NCI-H446 (cell line): ENCODE results near the gene FAM78A.
"Not testable (repeated sequence)": the region's sequence is repeated elsewhere in the genome, so short reads cannot be mapped to it uniquely, and the experiment has no call there.

Experiments used
- DNase-seq, 2 experiments: peaks; one replicate each; lab custom pipeline; 2025; lab: John Stamatoyannopoulos, UW

The FAM78A gene

DNA sequence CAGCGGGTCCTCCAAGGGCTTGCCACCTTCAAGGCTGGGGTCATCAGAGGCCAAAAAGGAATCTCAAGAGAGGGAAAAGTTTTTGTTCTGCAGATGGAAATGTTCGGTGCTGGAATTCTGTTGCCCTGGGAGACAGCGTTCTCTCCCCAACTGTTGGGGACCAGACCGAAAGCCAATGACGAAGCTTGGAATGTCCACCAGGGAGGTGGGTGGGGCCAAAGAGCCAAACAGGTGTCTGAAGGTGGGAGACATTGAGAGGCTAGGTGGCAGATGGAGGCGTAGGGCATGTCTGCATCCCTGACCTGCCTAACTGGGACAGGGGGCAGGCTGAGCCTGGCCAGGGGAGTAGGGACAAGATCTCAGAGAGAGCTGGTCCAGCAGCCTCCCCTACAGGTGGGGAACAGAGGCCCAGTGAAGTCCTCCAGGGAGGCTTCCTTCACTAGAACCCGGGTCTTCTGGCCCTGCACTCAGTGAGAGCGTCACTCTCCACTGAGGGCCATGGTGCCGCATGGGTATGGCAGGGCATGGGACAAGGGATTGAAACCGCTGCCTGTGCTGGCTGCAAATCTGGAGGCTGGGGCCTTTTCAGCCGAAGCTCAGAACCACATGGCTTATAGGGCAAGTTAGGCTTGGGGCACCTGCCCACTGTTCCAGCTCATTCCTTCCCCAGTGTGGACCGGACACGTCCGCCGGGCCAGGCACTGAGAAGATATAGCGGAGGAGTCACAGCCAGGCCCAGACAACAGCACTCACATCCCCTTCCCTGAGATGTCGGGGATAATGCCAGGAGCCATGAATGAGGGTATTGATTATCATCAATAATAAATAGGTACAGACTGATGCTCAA is 5.0 kb upstream of the FAM78A start:
- no peak for DNase-seq

DNA sequence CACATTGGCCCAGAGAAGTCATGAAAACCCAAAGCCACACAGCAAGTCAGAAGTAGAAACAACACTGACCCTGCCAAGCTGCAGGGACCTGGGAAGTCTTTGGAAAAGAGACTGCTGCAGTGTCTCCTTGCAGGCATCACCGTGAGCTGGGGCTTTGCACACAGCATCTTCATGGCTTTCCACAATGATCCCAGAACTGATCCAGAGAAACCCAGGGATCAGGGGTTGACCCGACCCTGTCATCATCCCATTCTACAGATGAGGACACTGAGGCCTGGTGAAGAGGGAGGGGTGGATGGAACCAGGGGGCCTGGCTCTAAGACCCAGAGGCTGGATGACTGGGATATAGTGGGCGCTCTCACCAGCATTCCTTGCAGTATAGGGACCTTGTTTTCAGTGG is 4.3 kb upstream of the FAM78A start:
- no peak for DNase-seq

DNA sequence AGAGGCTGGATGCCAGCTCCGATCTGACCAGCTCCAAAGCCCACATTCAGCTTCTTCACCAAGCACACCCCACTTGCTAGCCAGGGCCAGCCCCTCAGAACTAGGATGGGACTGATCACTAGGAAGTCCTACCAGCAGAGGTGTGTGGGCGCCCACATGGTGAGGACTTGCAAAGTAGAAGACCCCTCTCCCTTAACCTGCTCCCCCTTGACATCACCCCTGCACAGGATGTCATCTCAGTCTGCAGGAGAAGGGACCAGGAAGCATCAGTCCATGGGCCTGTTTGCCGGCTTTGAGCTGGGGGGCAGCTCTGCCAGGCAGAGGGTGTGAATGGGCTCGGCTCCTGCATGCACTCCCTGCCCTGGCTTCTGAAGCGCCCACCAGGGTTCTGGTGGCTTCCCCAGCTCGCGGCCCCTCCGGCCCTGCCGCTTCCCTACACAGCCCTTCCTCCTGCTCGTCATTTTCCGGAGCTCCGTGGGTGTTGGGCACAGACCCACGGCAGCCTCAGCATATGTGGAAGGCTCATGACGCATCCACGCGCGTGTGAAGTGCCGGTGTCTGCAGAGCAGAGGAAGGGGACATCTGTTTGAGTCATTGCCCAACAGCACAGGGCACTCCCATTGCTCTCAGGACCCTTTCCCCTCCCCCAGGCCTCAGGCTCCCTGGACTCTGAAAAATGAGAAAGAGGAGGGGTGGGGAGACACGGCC is 3.7 kb upstream of the FAM78A start:
- DNase-seq = no peak

DNA sequence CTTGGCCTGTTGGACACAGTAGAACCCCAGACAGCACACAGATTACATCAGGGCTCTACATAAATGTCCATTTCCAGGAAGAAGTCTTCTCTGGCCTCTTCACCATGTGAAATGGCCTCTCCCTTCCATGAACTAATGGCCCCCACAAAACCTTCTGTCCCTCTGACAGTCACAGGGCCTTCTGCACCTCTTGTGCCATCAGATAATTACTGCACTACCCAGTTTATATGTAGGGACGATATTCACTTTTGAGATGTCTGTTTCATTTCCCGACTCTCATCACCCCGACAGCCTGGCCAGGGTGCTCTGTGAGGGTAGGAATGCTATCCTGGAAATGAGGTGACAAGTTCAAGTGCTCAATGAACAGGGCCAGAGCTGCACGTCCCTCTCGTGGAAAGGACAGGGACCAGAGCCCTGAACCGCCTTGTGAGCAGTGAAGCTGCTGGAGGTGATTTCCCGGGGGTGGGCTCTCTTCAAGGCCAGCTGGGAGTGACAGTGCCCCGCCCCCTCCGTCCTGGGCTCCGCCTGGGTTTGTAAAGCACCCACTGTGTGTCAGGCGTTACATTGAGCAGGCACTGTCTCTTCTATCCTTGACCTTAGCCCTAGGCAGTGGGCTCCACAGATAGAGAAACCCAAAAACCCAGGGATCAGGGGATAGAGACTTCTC is 3.0 kb upstream of the FAM78A start:
- DNase-seq = no peak

DNA sequence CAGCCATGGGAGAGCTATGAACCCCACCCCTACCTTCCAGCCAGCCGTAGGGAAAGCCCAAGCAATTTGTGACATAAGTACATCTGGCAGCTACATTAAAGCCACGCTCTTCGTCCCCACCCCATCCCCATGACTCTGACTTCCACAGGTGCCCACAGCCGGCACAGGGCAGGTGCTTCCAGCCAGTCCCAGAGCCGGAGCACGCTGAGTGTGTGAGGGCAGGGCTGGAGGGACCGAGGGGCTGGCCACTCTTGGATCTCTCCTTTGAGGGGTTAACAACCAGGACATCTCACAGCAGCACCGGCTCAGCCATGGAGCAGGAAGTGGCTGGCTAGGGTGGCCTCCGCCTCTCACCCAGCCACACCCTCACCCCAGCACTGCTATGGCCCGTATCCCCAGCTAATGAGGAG is 2.4 kb upstream of the FAM78A start:
- no peak for DNase-seq

DNA sequence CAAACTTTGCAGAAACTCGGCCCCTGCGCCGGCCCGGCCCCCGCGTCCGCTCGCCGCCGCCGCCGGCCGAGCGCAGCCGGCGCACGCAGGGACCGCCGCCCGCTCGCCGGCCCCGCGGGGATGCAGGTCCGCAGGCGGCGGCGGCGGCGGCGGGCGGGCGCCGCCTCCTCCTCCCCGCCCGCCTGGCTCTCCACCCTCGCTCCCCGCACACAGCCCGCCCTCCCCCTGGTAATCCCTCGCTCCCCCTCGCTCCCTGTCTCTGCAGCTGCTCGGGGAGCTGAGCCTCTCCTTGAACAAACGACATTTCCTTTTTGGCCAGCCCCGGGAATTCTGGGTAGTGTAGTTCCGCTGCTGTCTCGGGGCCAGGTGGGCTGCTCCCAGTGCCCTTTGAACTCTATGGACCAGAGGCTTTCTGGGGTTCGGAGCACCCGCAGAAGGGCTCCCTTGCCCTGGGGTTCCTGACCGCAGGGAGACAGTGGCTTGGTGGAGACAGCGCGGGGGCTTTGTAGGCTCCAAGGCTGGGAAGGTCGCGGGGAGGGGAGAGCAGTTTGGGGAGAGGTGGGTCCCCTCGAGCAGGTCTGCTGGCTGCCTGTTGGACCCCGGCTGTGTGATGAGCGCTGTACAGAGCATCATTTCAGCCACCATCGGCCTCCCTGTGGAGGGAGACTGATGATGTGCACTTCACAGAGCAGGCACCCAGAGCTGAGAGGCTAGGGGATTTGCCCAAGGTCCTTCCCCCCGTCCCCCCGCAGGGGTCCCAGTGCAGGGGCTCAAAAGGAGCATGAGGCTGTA is 1.8 kb upstream of the FAM78A start:
- peak; percentile 34 to 78 for DNase-seq

DNA sequence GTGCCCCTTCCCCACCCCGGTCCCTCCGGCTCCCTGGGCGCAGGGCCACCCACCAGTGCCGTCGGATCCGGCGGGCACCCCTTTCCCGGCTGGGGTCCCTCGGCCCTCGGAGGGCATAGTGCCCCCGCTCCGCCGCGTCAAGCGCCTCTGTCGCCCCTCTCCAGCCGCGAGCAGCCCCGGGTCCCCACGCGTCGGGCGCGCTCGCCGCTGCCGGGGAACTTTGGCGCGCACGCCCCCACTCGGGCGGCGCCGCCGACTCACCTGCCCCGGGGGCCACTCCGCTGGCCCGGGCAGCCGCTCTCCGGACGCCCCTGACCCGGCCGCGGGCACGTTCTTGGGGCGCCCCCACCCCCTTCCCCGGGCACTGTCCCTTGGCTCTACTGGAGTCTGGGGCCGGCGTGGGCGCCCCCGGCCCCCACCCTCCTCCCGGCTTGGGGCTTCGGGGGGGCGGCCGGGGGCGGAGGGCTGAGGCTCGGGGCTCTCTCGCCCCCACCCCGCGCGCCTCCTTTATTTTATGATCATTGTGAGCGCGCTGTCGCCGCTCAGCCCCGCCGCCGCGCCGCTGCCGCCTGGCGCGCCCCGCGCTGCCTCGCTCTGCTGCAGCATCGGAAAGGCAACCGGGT is 1.1 kb upstream of the FAM78A start:
- no peak for DNase-seq

DNA sequence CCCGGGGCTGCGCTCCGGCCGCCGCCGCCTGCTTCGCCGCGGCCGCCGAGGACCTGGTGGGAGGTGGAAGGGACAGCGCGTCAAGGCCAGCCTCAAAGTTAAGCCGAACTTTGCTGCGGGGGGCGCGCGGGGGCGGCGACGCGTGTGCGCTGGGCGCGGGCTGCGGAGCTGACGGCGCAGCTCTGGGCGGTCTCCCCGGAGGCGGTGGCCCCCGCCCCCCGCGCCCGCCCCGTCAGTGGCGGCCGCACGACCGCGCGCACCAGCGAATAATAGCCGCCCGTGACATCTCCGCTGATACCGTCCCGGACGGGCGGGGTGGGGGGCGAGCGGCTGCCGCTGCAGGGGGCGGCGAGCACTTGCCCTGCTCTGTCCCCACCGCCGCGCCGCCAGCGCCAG is 579 bp upstream of the FAM78A start:
- DNase-seq = no peak

DNA sequence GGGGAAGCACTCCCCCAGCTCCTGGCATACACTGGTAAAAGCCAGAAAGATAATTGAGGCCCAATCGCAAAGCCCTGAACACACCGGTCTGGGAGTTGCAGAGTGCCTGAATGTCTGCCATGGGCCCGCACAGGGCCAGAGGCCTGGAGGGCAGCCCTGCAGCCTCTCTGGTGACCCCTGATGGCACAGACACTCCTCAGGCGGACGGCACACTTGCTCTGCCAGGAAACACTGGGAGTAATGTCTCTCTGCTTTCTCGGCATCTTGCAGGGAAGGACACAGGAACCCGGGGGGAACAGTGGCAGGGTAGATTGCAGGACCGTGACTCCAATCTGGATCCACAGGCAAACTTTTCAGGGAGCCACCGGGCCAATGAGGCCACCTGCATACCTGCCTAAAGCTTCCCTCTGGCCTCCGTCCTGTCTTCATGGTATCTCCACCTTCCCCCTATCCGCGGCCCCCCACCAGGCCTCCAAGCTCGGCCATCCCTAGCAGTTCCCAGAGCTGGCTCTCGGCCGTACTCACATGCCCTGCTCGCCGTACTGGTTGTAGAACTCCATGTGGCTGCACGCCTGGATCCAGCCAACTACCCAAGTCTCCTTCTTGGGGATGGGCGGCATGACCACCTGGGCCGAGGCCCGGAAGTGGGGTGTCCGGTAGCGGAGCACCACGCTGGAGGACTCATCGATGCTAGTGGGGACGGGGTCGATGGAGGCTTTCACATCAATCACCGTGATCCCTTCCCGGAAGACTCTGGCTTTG is 797 bp downstream of the FAM78A start:
- no peak for DNase-seq

DNA sequence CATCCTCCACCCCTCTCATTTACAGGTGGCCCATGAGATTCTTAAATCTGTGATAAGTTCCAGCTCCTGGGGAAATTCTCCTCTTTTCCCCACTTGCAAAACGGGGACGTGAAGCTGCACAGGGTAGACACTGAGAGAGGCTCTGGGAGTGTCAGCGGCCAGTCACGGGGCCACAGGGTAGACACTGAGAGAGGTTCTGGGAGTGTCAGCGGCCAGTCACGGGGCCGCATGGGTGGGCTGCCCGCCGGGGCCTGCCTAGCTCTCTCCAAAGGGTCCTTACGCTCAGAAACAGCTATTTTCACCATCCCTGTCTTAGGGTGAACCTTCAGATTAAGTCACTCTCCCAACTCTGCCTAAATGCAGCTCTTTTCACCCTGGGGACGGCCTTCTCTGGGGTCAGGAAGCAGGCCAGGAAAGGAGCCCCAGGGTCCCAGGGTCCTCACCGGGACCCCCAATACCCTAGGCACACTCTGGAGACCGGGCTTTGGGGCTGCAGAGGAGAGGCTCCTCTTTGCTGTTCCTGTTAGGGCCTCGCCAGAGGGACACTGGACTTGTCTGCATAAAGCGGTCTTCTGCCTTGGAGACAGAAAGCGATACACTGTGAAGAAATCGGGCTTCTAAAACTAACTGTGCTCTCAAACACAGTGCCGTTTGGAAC is 1.5 kb downstream of the FAM78A start:
- no peak for DNase-seq

DNA sequence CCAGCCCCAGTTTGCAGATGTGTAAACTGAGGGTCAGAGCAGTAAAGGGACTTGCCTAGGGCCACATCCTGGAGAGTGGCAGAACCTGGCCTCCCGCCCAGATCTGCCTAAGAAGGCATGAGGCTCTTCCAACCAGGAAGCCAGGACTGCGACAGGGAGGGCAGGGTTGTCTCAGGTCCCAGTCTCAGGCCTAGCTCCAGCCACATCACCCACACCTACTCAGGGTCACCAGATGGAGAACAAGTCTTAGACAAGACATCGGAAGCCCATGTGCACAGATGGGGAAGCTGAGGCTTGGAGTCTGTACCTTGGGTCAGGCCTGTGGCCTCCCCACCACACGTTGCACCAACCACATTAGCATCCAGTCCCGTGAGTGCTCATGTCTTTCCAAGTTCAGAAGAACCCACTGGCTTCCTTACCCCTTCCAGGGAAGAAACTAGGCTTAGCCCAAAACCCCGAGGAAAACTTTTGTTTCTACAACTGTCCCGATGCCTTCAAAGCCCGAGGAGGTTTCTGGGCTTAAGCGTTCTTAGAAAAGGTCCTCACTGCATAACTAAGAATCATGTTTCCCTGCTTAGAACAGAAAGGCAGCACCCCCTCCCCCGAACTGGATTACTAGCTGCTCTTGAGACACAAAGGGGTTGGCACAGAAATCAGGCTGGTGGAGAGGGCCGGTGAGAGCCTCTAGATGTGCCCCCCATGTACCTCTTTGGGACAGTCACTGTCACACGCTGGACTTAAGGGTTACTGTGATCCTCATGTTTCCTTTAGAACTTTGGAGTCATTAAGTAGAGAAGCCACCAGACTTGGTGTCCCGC is 2.2 kb downstream of the FAM78A start:
- no peak for DNase-seq

DNA sequence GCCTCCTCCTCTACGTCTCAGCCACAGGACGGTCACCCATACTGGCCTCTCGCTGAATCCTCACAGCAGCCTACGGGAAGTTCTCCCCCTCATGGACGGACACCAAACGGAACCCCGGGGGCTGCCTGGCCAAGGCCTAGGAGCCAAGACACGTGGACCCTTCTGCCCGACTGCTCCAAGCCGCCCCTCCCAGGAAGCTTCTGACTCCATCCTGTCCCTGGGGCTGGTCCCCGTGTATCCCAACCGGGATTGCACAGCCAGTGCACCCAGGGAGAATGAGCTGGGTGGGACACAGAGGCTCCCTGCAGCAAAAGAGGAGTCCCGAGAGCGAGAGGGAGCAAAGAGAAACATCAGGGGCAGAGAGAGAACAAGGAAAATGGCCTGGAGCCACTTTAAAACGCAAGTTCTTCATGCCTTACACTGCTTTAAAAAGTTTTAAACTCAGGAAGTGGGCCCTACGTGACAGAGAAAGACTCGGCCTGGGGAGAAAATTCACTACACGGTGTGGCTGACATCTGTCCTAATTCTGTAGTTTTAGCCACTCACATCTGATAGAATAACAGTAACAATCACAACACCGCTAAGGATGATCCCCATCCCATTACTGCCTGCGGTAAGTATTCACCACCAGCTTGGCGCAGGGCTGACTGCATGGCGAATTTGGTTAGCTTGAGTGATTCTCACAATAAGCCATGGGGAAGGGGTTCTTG is 3.0 kb downstream of the FAM78A start:
- DNase-seq = no peak

DNA sequence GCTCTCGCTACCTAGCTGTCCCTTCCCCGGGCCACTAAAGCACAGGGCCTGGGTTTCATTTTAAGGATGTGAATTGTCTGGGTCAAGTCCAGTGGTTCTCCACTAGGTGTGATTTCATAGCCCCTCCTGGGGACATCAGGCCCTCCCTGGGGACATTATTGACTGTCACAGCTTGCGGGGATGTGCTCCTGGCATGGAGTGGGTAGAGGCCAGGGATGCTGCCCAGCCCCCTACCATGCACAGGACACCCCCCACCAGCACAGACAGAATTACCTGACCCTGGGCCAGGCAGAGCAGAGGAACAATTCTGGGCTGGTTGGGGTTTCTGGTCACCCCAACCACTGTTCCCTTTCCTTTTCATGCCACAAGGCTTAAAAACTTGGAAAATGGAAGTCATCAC is 4.1 kb downstream of the FAM78A start:
- no peak for DNase-seq

DNA sequence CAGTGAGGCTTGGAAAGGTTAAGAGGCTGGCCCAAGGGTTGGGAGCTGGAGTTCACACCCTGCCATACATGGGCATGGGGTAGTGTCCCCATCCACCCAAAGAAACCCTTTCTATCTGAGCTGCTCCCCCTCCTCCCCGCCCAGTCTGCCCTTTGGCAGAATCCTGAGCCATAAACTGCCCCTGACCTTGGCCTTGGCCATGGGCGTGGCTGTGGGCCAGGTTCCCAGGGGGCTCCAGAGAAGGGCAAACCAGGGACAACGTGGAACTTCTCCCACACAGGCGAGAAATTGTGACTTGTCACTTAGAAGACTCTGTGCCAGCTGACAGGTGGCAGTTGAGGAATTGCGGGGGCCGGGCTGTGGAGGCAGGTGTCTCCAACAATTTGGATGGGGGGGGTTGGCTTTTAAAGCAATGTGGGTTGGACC is 4.8 kb downstream of the FAM78A start:
- DNase-seq = no peak

DNA sequence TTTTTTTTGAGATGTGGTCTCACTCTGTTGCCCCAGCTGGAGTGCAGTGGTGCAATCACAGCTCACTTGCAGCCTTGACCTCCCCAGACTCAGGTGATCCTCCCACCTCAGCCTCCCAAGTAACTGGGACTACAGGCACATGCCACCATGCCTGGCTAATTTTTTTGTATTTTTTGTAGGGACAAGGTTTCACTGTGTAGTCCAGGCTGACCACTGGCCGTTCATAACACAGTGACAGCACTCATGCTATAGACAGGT is 5.4 kb downstream of the FAM78A start:
- DNase-seq = not testable (repeated sequence)

DNA sequence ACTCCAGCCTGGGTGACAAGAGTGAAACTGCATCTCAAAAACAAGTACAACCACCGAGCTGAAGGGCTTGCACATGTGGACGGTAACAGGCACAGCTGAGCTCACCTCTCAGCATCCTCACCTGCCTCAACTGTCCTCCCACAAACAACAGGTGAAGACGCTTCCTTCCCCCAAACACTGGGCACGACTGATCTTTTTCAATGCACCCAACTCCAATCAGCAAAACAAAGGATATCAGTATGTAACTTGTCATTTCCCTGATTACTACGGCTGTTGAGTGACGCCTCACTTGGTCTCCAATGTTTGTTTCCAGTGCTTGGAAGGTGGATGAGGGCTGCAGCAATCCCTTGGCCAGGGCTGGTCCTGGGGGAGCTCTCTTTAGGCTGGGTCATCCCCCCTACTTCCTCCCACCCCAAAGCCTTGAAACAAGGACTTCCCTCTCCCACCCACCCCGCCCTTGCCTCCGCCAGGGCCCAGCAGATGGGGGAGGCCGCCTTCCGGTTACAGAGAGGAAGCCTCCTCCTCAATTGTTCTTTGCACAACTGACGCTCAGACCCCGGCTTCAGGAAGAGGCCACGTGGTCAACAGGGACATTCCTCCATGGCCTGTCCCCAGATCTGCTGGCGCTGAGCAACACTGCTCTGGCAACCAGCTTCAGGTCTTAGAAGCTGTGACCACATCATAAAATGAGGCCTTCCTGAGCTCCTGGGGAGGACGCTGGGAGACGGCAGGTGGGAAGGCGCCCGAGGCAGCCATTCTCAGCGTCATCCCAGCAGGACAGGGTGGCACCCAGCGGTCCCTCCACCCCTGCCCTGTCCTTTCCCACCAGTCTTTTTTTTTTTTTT is 5.9 kb downstream of the FAM78A start:
- no peak for DNase-seq

DNA sequence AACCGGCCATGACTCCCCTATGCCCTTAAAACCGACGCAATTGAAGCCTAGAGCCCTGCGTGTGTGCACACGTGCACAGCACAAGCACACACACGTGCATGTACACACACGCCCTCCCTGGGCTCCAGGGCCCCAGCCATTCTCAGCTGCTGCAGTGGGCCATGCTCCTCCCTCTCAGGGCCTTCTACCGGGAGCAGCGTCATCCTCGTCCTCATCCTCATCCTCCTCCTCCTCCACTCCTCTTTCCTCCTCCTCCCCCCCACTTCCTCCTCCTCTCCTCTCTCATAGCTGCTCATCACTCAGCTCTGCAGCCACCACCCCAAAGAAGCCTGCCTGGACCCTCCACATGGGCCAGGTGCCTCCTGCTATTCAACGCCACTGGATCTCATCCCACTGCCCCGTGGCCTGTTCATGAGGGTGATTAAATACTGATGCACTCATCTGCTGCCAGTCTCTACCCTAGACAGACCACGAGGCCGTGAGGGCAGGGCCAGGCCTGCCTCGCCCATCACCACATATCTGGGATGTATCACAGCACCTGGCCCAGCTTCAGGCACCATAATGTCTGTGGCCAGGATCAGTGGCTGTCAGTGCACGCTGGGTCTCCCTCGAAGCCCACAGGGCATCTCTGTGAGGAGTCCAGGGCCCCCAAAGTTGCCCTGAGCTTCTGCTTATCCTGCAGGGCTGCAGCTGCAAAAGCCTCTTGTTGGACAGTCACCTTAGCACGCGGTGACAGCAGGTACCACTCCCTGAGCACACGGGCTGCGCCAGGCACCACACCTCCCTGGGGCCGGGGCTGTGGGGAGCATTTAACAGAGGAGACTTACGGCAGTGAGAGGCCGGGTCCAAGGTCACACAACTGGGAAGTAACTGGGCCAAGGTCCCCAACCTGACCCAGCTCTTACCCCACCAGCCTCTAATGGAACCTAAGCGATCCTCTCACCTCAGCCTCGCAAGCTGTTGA is 9.8 kb downstream of the FAM78A start:
- no peak for DNase-seq
